Endothelial cell (in vitro differentiated cells): Measurements from ENCODE around the gene OGFOD1. TPM values are rescaled to one million over a fixed set of nuclear protein-coding genes. Genes with fewer than 3 reads are reported as not detected.

ENCODE experiments used
- DNase-seq: peaks from one replicate; pipeline ENCODE4 v3.0.0; 2021; ENCODE audit warnings: low spot score
- H3K27ac Mint-ChIP-seq: one replicate; pipeline ENCODE4 v1.8.0; 2021; ENCODE audit warnings: mixed read lengths, inconsistent platforms; ENCODE audit not compliant: unreplicated experiment
- H3K27me3 Mint-ChIP-seq: one replicate; pipeline ENCODE4 v1.8.0; 2021; ENCODE audit warnings: mild to moderate bottlenecking, moderate library complexity, mixed read lengths, inconsistent platforms; ENCODE audit not compliant: unreplicated experiment
- H3K36me3 Mint-ChIP-seq: one replicate; pipeline ENCODE4 v1.8.0; 2021; ENCODE audit warnings: mild to moderate bottlenecking, low read depth, mixed read lengths, inconsistent platforms; ENCODE audit not compliant: unreplicated experiment
- H3K4me1 Mint-ChIP-seq: one replicate; pipeline ENCODE4 v1.8.0; 2021; ENCODE audit warnings: mild to moderate bottlenecking, mixed read lengths, inconsistent platforms; ENCODE audit not compliant: unreplicated experiment
- H3K4me3 Mint-ChIP-seq: one replicate; pipeline ENCODE4 v1.8.0; 2021; ENCODE audit warnings: mild to moderate bottlenecking, mixed read lengths, inconsistent platforms; ENCODE audit not compliant: unreplicated experiment
- H3K9me3 Mint-ChIP-seq: one replicate; pipeline ENCODE4 v1.8.0; 2021; ENCODE audit warnings: mixed read lengths, inconsistent platforms; ENCODE audit not compliant: unreplicated experiment
- CTCF ChIP-seq: fragments of 200-600 bp; sonication (generic); IDR thresholded peaks from one replicate; pipeline ENCODE4 v1.5.0; 2021; ENCODE audit warnings: antibody characterized with exemption; ENCODE audit not compliant: unreplicated experiment
- total RNA-seq: library from RNA; stranded (reverse); fragmentation: NEBNext Ultra II Directional; extraction: Animal tissue kit (Norgen Biotek cat#: 25700); gene quantifications from one replicate; pipeline ENCODE4 v1.2.1, GENCODE V29; 2021; ENCODE audit not compliant: unreplicated experiment

The OGFOD1 gene
- total RNA-seq, 1 donor from 2014 or later: 24.8 TPM

DNA sequence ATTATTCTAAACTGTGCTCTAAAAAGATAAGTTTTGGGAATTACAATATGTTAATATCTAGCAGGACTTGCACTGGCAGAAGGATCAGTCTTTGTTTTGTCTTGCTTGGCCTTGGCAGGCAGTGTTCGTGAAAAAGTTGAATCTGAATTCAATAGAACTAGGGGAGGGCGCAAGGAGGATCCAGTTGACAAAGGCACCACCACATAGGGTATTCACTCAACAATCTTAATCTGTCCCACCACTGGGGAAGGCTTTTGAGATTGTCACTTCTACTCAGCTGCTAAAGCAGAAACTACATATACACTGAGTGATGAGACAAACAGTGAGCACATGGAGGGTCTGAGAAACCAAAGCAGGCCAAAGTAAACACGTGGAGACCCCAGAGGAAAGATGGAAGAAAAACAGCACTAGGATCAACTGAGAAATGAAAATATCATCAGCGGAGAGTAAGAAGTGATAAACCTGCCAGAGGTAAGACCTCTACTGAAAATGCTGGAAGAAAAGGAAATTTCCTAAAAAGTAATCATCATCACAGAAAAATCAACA is 28.4 kb upstream of the OGFOD1 start:
- TF ChIP-seq CTCF: no peak
- H3K27me3 Mint-ChIP-seq: no peaks in the 10 kb centered on the region
- no peak overlapping the region for H3K27ac Mint-ChIP-seq
- peaks cover 24% of the 10 kb centered on the region for H3K4me1 Mint-ChIP-seq
- peaks cover 3% of the 10 kb centered on the region for H3K36me3 Mint-ChIP-seq
- no peak for DNase-seq
- H3K9me3 Mint-ChIP-seq: no peaks in the 10 kb centered on the region
- H3K4me3 Mint-ChIP-seq: peak overlapping the region; percentile 42

- DNase-seq: no peak
- H3K36me3 Mint-ChIP-seq: peaks cover 3% of the 10 kb centered on the region
- H3K4me3 Mint-ChIP-seq: peak overlapping the region; percentile 99
- TF ChIP-seq CTCF: no peak
- H3K27ac Mint-ChIP-seq: peak overlapping the region; percentile 27
- H3K9me3 Mint-ChIP-seq: no peaks in the 10 kb centered on the region
- H3K27me3 Mint-ChIP-seq: no peaks in the 10 kb centered on the region
- peaks cover 24% of the 10 kb centered on the region for H3K4me1 Mint-ChIP-seq
Observed at GRCh38 chr16:56423584-56424403, 27.6 kb upstream of the OGFOD1 start.

DNA sequence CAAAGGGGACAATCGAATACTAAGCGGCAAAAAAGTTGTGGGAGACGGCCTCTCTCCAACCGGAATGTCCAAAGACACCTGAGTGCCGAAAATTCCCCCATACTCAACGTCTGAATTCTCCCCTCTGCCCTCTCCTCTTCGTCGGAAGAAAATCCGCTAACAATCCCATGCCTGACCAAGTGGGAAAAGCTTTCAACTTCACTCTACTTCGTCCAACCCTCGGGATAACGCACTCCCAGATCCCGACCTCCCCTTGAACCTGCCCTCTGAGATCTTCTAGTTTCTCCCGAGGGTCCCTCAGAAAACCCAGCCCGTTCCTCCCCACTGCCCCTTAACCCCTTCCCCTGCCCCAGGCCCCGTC is 27.0 kb upstream of the OGFOD1 start:
- no peak for DNase-seq
- Mint-ChIP-seq H3K27ac (peak overlapping the region; percentile 27), H3K4me3 (peak overlapping the region; percentile 99), H3K27me3 (no peaks in the 10 kb centered on the region), H3K9me3 (no peaks in the 10 kb centered on the region), H3K4me1 (peaks cover 24% of the 10 kb centered on the region), H3K36me3 (peaks cover 3% of the 10 kb centered on the region)
- no peak for TF ChIP-seq CTCF

DNA sequence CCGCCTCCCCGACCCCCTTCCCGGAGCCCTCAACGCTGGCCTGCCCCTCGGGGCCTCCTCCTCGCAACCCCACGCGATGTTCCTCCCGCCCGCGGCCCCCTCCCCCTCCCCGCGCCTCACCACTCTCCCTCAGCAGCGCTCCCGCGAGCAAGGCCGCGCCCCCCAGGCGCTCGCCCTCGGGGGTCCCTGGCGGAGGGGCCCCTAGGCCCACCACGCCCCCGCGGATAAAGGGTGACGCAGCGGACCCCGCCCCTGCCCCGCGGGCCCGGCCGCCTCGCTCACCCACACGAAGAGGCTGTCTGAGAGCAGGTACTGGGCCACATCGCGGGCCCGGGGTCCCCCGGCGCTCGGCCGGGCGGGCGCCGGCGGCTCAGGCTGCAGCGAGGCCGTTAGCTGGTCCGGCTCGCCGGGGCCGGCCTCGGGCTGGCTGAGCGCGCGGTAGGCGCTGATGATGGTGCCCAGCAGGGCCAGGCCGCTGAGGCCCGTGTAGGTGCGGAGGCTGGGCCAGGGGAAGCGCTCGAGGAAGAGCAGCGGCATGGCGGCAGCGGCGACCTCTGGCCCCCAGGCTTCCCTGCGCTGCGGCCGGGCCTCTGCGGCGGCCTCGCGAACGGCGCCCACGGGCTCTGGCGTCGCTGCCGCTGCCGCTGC is 26.4 kb upstream of the OGFOD1 start:
- H3K27me3 Mint-ChIP-seq: no peaks in the 10 kb centered on the region
- H3K4me1 Mint-ChIP-seq: peaks cover 24% of the 10 kb centered on the region
- peaks cover 3% of the 10 kb centered on the region for H3K36me3 Mint-ChIP-seq
- no peak for TF ChIP-seq CTCF
- no peaks in the 10 kb centered on the region for H3K9me3 Mint-ChIP-seq
- DNase-seq: no peak
- peak overlapping the region; percentile 99 for H3K4me3 Mint-ChIP-seq
- no peak overlapping the region for H3K27ac Mint-ChIP-seq

DNA sequence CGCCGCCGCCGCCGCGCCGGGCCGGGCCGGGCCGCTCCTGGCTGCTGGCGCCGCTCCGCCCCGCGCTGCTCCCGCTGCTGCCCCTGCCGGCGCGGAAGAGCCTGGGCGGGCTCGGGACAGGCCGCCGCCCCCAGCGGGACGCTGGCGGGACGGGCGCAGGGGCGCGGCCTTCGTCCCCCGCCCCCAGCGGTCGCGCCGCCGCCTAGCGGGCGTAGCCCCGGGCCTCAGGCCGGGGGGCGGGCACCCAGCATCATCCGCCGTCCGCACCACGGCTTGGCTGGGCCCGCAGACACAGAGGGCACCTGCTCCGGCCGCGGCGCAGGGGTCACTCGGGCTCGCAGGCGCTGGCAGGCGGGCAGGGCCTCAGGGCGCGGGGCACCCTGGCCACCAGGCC is 25.9 kb upstream of the OGFOD1 start, which contains the start of gene AMFR:
AMFR (minus strand) TSS at position 107 of the 394 bp plus-strand sequence. CDS start 218 bp downstream, outside the sequence.
- no peaks in the 10 kb centered on the region for H3K9me3 Mint-ChIP-seq
- peaks cover 3% of the 10 kb centered on the region for H3K36me3 Mint-ChIP-seq
- peaks cover 20% of the 10 kb centered on the region for H3K4me1 Mint-ChIP-seq
- H3K27ac Mint-ChIP-seq: peak within 1 kb of the TSS; percentile 27
- peak; percentile 82 for DNase-seq
- H3K27me3 Mint-ChIP-seq: no peaks in the 10 kb centered on the region
- peak within 1 kb of the TSS; percentile 99 for H3K4me3 Mint-ChIP-seq
- TF ChIP-seq CTCF: no peak
